Astrocyte (in vitro differentiated cells and primary cell): ENCODE measurements around the gene NCOR1.

Source experiments
- EZH2 ChIP-seq: IDR thresholded peaks from 2 replicates; pipeline ENCODE4 v1.6.1; 2012; ENCODE audit warnings: mild to moderate bottlenecking, low read length, inconsistent platforms; ENCODE audit not compliant: insufficient read depth
- TF ChIP-seq, protein P1 (sequence below): IDR thresholded peaks from 2 replicates; pipeline ENCODE4 v1.5.1; 2011; ENCODE audit warnings: low read depth, mild to moderate bottlenecking, inconsistent platforms, low read length, moderate library complexity; ENCODE audit not compliant: insufficient read depth

- TF ChIP-seq, protein P1, sequence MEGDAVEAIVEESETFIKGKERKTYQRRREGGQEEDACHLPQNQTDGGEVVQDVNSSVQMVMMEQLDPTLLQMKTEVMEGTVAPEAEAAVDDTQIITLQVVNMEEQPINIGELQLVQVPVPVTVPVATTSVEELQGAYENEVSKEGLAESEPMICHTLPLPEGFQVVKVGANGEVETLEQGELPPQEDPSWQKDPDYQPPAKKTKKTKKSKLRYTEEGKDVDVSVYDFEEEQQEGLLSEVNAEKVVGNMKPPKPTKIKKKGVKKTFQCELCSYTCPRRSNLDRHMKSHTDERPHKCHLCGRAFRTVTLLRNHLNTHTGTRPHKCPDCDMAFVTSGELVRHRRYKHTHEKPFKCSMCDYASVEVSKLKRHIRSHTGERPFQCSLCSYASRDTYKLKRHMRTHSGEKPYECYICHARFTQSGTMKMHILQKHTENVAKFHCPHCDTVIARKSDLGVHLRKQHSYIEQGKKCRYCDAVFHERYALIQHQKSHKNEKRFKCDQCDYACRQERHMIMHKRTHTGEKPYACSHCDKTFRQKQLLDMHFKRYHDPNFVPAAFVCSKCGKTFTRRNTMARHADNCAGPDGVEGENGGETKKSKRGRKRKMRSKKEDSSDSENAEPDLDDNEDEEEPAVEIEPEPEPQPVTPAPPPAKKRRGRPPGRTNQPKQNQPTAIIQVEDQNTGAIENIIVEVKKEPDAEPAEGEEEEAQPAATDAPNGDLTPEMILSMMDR: no peak
- TF ChIP-seq EZH2: no peak
These were observed 35.3 kb upstream of the NCOR1 start for GRCh38 chr17:16250635-16251034.
